HUES6 (cell line): ENCODE measurements around the gene TRMT1.
A peak's percentile ranks its signal among the peaks of the same experiment; 100 is the strongest.
"Not testable (repeated sequence)": the region's sequence is repeated elsewhere in the genome, so short reads cannot be mapped to it uniquely, and the experiment has no call there.

Source experiments
- H3K27ac ChIP-seq: 2 replicates; pipeline ENCODE4 v1.7.0; 2013; ENCODE audit warnings: low read depth, mild to moderate bottlenecking, low read length, inconsistent platforms
- H3K27me3 ChIP-seq: 2 replicates; pipeline ENCODE4 v1.6.1; 2013; ENCODE audit warnings: low read length; ENCODE audit not compliant: control insufficient read depth, insufficient read depth
- H3K36me3 ChIP-seq: 2 replicates; pipeline ENCODE4 v1.6.1; 2013; ENCODE audit warnings: low read length; ENCODE audit not compliant: control insufficient read depth, insufficient read depth
- H3K4me1 ChIP-seq: 2 replicates; pipeline ENCODE4 v1.6.1; 2013; ENCODE audit warnings: low read length; ENCODE audit not compliant: control insufficient read depth, insufficient read depth
- H3K4me3 ChIP-seq: 2 replicates; pipeline ENCODE4 v1.5.1; 2013; ENCODE audit warnings: low read depth, low read length
- H3K9ac ChIP-seq: one replicate; pipeline ENCODE4 v1.6.1; 2013; ENCODE audit warnings: mild to moderate bottlenecking, low read length
- H3K9me3 ChIP-seq: 2 replicates; pipeline ENCODE4 v1.6.1; 2013; ENCODE audit warnings: low read depth, low read length; ENCODE audit not compliant: control insufficient read depth, insufficient read depth

TRMT1 gene

DNA sequence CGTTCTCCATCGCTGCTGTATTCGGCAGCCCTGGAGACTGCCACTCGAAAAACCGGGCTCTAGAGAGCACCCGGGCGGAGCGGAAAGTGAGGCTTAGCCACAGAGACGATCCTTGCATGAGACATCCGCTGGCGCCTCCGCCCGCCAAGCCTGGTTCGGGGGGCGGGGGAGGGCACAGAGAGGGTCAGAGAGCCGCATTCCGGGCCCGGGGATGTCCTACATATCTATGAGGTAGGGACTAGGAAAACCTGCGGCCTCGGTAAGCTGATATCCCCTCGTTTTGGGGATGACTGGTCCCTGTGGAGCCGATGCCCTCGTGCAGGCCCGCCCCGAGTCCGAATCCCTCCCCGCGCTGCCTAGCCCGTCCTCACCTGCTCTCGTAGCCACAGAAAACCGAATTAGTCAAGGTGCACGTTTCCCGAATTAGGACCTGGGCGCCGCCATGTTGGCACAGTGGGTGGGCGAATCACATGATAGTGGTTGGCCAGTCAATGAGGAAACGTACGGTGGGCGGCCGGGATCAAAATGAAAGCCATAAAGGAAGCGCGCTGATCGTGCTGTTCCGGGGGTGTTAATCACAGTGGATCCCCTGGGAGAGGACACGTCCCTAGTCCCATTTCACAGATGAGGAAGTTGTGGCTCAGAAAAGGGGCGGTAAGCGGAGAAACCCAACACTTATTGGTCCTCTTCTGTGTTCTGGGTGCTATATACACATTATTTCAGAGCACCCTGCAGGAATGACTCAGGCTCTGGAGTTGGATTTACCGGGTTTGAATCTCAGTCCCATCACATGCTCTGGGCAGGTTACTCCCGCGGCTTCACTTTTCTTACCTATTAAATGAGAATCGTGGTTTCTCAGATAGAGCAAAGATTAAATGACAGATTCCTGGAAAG, at the start of gene TRMT1:
TRMT1 (minus strand) TSS at position 459 of the 894 bp plus-strand sequence; CDS start at position 118, 341 bp downstream.
- peaks cover 27% of the 10 kb centered on the region for H3K4me1 ChIP-seq
- H3K9me3 ChIP-seq: no peaks in the 10 kb centered on the region
- H3K27me3 ChIP-seq: no peaks in the 10 kb centered on the region
- H3K36me3 ChIP-seq: peaks cover 23% of the 10 kb centered on the region
- peak within 1 kb of the TSS; percentile 83 for H3K4me3 ChIP-seq
- peak within 1 kb of the TSS; percentile 92 for H3K9ac ChIP-seq
- H3K27ac ChIP-seq: peak within 1 kb of the TSS; percentile 88

DNA sequence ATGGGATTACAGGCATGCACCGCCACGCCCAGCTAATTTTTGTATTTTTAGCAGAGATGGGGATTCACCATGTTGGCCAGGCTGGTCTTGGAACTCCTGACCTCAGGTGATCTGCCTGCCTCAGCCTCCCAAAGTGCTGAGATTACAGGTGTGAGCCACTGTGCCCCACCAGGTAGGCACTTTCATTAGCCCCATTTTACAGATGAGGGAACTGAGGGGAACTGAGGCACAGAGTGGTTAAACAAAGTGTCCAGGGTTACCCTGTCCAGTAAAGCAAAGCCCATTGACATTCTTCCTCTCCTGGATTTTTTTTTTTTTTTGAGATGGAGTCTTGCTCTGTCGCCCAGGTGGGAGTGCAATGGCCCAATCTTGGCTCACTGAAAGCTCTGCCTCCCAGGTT, 49.6 kb upstream of the TRMT1 start:
- not testable (repeated sequence) for H3K9ac ChIP-seq, H3K27ac ChIP-seq, H3K9me3 ChIP-seq, H3K4me3 ChIP-seq, H3K36me3 ChIP-seq, H3K27me3 ChIP-seq
- peaks cover 44% of the 10 kb centered on the region for H3K4me1 ChIP-seq

- Histone ChIP-seq H3K36me3 (no peaks in the 10 kb centered on the region), H3K4me1 (peaks cover 44% of the 10 kb centered on the region), H3K27me3 (no peaks in the 10 kb centered on the region), H3K9ac (peak overlapping the region; percentile 98), H3K27ac (peak overlapping the region; percentile 96), H3K4me3 (peak overlapping the region; percentile 42), H3K9me3 (no peaks in the 10 kb centered on the region)
Measured at GRCh38 chr19:13165162-13165997, 48.8 kb upstream of the TRMT1 start.

- Histone ChIP-seq H3K9me3 (no peaks in the 10 kb centered on the region), H3K4me1 (peaks cover 44% of the 10 kb centered on the region), H3K36me3 (no peaks in the 10 kb centered on the region), H3K4me3 (peak overlapping the region; percentile 65), H3K27me3 (no peaks in the 10 kb centered on the region), H3K27ac (peak overlapping the region; percentile 96), H3K9ac (peak overlapping the region; percentile 98)
Measured at GRCh38 chr19:13164343-13165161, 48.0 kb upstream of the TRMT1 start.

GRCh38 chr19:13163609-13164342, 47.2 kb upstream of the TRMT1 start:
- Histone ChIP-seq H3K36me3 (no peaks in the 10 kb centered on the region), H3K9ac (peak overlapping the region; percentile 98), H3K27me3 (no peaks in the 10 kb centered on the region), H3K9me3 (no peaks in the 10 kb centered on the region), H3K27ac (peak overlapping the region; percentile 96), H3K4me3 (peak overlapping the region; percentile 65), H3K4me1 (peaks cover 41% of the 10 kb centered on the region)

DNA sequence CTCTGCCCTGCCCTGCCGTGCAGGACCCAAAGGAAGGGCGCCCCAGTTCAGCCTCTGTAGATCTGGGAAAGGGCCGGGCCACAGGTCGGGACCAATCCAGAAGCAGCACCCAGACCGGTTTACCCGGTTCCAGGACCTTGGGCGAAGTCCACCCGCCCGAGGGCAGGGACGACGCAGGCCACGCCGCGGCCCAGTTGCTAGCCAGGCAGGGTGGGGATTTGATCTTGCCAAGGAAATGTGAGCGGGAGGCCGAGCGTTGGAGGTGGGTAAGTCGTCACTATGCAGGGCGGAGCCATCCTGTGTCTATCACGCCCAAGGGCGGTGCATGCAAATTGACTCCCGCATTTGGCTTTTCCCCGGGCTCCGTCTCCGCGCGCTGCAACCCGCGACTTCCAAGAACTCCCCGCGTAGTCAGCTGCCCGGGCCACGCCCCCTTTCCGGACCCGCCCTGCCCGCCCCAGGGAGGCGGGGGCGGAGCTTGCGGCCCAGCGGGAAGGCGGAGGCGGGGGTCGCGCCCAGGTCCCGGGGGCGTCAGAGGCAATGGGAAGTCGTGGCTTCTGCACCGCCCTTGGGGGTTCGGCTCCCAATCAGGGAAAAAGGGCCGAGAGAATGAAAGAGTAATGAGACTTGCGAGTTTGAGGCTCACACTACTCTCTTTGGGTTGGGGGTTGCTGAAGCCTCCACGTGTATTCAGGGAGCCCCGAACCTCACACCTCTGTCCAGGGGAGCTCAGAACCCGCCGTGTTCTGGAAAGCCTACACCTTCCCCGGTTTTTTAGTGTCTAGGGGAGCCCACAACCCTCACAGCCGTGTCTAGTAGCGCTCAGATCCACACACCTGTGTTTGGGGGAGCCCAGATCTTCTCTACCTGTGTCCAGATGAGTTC, 46.4 kb upstream of the TRMT1 start:
- no peaks in the 10 kb centered on the region for H3K27me3 ChIP-seq
- H3K27ac ChIP-seq: peak overlapping the region; percentile 96
- H3K9me3 ChIP-seq: no peaks in the 10 kb centered on the region
- H3K4me1 ChIP-seq: peaks cover 36% of the 10 kb centered on the region
- peak overlapping the region; percentile 98 for H3K9ac ChIP-seq
- H3K4me3 ChIP-seq: peak overlapping the region; percentile 65
- H3K36me3 ChIP-seq: no peaks in the 10 kb centered on the region

DNA sequence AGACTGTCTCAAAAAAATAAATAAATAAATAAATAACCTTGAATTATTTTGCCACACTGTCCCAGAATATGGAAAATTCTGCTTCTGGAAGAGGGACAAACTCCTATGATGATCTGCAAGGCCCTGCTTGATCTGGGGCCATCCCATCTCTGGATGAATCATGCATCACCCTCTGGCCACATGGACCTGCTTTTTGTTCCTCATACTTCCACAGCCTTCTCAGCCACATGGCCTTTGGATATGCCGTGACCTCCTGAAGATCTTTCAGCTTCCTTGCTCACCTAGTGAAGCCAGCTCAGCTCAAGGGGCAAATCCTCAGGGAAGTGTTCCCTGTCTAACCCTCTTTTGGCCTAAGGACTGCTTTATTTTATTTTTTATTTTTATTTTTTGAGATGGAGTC, 44.0 kb upstream of the TRMT1 start:
- Histone ChIP-seq H3K36me3 (no peaks in the 10 kb centered on the region), H3K27ac (no peak overlapping the region), H3K4me3 (no peak overlapping the region), H3K9me3 (no peaks in the 10 kb centered on the region), H3K9ac (no peak overlapping the region), H3K27me3 (no peaks in the 10 kb centered on the region), H3K4me1 (peaks cover 28% of the 10 kb centered on the region)

- no peak overlapping the region for H3K27ac ChIP-seq
- no peak overlapping the region for H3K4me3 ChIP-seq
- no peak overlapping the region for H3K9ac ChIP-seq
- H3K4me1 ChIP-seq: peaks cover 19% of the 10 kb centered on the region
- H3K27me3 ChIP-seq: no peaks in the 10 kb centered on the region
- H3K9me3 ChIP-seq: no peaks in the 10 kb centered on the region
- no peaks in the 10 kb centered on the region for H3K36me3 ChIP-seq
Measured at GRCh38 chr19:13159713-13160112, 43.2 kb upstream of the TRMT1 start.

GRCh38 chr19:13155472-13156359, 39.2 kb upstream of the TRMT1 start:
- peaks cover 5% of the 10 kb centered on the region for H3K4me1 ChIP-seq
- no peaks in the 10 kb centered on the region for H3K27me3 ChIP-seq
- peak overlapping the region; percentile 99 for H3K9ac ChIP-seq

More at GRCh38 chr19:13155472-13156359, 39.2 kb upstream of the TRMT1 start:
- peak overlapping the region; percentile 79 for H3K4me3 ChIP-seq
- peak overlapping the region; percentile 94 for H3K27ac ChIP-seq
- no peaks in the 10 kb centered on the region for H3K9me3 ChIP-seq
- H3K36me3 ChIP-seq: peaks cover 9% of the 10 kb centered on the region
